ENCODE data around the gene CPNE5.
A peak's percentile ranks its signal among the peaks of the same experiment; 100 is the strongest.

CPNE5 gene

DNA sequence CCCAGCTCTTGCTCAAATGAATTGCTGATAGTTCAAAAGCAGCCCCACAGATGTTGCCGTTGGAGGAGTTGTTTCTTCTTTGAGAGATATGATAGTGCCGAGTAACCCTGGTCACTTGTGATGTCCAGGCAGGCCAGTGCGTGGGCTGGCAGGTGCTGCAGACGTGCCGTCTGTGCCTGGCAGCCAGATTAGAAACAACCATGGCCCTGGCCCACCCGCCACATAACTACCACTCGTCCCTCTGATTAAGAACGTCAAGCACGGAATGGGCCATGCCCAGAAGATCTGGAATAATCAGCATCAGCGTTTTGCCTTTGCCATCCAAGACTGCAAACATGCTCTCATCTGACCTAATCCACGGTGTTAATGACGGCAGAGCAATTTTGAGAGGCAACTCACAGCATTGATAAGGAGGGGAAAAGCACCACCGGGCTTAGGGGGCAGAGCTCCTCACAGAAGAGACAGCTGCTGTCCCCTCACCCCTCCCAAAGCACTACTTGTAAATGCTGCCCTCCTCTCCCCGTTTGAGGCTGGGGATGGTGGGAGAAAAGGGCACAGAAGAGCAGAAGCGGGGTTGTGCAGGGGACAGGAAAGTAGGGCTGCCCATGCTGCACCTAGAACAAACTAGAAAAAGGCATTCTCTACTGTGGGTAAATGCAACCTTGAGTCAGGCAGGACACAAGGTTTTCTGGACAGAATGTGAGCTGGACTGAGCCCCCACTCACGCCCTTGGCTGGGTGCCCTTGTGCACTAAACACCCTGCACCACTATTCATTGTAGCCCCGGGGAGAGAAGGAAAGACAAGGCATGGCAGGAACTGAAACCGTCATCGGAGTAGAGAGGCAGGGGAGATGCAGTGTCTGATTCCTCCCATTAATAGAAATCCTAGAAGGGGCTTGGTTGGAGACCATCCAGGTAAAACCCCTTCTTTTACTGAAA lies 5.3 kb upstream of the CPNE5 start:
- Histone ChIP-seq H3K27me3 (ENCODE audit: insufficient read depth, low read length) (peaks cover under 1% of the 10 kb centered on the region; the same call in 1 of the 2 replicates), H3K4me3 (ENCODE audit: low read depth, low read length) (no peak overlapping the region), H3K4me1 (ENCODE audit: control insufficient read depth, insufficient read depth, low read length, unreplicated experiment) (peaks cover 9% of the 10 kb centered on the region), H3K27ac (ENCODE audit: low read depth, low read length) (no peak overlapping the region), H2AFZ (ENCODE audit: low read length, unreplicated experiment) (no peak overlapping the region), H3K36me3 (ENCODE audit: insufficient read depth, low read length) (no peaks in the 10 kb centered on the region), H3K79me2 (ENCODE audit: control insufficient read depth, insufficient read depth, low read length, unreplicated experiment) (no peaks in the 10 kb centered on the region)

DNA sequence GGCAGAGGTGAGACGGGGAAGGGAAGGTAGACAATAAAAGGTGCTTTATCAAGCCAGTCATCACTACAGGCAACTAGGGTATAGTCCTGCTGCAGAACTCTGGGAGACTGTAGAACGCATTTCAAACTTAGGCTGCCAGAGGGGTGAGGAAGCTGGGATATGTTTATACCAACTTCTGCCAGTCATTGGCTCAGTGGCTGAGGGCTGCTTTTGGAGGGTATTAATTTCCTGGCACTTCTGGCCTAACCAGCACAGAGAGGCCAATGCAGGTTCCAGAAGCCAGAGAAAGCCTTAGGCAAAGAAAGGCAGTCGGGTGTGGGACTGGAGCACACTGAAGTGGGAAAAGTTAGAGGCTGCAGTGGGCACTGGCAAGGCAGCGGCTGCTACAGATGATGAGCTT lies 3.9 kb upstream of the CPNE5 start:
- H2AFZ ChIP-seq (ENCODE audit: low read length, unreplicated experiment), result no peak overlapping the region
- H3K4me3 ChIP-seq (ENCODE audit: low read depth, low read length), result no peak overlapping the region
- no peaks in the 10 kb centered on the region for H3K36me3 ChIP-seq (ENCODE audit: insufficient read depth, low read length)
- H3K4me1 ChIP-seq (ENCODE audit: control insufficient read depth, insufficient read depth, low read length, unreplicated experiment), result peaks cover 15% of the 10 kb centered on the region
- no peak overlapping the region for H3K27ac ChIP-seq (ENCODE audit: low read depth, low read length)
- no peaks in the 10 kb centered on the region for H3K79me2 ChIP-seq (ENCODE audit: control insufficient read depth, insufficient read depth, low read length, unreplicated experiment)
- H3K27me3 ChIP-seq (ENCODE audit: insufficient read depth, low read length), result peaks cover 14% of the 10 kb centered on the region

DNA sequence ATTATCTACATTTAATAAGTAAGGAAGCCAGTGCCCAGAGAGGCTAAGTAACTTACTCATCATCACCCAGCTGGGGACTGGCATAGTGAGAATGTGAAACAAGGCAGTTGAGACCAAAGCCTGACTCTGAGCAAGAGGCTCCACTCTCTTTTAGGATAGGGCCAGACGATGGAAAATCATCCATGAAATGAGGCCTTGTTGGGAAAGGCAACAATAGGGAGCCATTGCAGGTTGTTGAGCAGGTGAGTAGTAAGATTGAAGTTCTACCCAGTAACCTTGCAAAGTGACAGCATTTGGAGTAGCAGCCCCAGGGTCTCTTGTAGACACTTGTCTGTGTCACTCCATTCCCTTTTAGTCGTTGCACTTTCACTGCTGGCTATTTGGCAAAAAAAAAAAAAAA lies 2.5 kb upstream of the CPNE5 start:
- H3K36me3 ChIP-seq (ENCODE audit: insufficient read depth, low read length), result no peaks in the 10 kb centered on the region
- H3K4me1 ChIP-seq (ENCODE audit: control insufficient read depth, insufficient read depth, low read length, unreplicated experiment), result peaks cover 15% of the 10 kb centered on the region
- H2AFZ ChIP-seq (ENCODE audit: low read length, unreplicated experiment), result no peak overlapping the region
- H3K79me2 ChIP-seq (ENCODE audit: control insufficient read depth, insufficient read depth, low read length, unreplicated experiment), result no peaks in the 10 kb centered on the region
- H3K27ac ChIP-seq (ENCODE audit: low read depth, low read length), result no peak overlapping the region
- H3K4me3 ChIP-seq (ENCODE audit: low read depth, low read length), result no peak overlapping the region
- H3K27me3 ChIP-seq (ENCODE audit: insufficient read depth, low read length), result peaks cover 18% of the 10 kb centered on the region

DNA sequence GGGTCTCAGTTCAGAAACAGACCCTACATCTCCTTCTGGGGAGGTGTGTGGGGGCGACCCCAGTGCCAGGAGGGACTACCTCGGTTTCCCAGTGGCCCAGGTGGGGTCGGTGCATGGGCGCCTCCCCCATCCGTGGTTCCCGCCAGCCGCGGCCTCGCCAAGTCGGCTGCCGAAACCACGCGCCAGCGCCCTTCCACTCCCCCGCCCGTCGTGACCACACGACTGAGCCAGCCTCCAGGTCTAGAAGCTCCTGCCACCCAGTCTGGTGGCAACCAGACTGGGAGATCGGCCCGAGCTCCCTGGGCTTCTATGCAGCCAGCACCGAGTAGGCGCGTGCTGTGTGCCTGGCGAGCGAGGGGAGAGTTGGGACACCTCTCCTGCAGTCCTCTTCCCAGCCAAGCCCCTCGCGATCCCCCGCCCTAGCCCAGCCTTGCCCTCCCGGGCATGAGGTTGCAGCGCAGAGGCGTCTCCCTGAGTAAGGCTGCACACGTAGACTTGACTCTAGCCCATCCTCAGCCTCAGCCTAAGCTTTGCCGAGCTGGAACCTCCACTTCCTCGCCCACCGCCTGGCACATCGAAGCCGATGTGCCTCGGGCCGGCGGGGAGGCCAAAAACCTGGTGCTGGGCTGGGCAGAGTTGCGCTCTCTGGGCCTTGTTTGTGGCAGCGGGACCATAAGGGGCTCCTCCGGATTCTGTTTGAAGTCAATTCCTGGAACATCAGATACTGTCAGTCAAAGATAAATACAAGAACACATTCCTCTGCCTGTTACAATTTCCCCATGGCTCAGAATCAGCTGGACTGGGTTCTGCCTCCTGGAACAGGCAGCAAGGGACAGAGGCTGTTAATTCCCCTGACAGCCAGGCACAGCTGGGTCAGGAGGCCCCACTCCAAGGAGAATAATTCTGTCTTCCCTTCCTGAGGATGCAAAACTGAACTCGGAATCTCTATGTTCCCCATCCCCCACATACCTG lies 1.5 kb upstream of the CPNE5 start:
- H3K79me2 ChIP-seq (ENCODE audit: control insufficient read depth, insufficient read depth, low read length, unreplicated experiment), result no peaks in the 10 kb centered on the region
- H3K4me3 ChIP-seq (ENCODE audit: low read depth, low read length), result peak overlapping the region; percentile 74
- peaks cover 15% of the 10 kb centered on the region for H3K4me1 ChIP-seq (ENCODE audit: control insufficient read depth, insufficient read depth, low read length, unreplicated experiment)
- peaks cover 18% of the 10 kb centered on the region for H3K27me3 ChIP-seq (ENCODE audit: insufficient read depth, low read length)
- H2AFZ ChIP-seq (ENCODE audit: low read length, unreplicated experiment), result peak overlapping the region; percentile 45
- no peaks in the 10 kb centered on the region for H3K36me3 ChIP-seq (ENCODE audit: insufficient read depth, low read length)
- no peak overlapping the region for H3K27ac ChIP-seq (ENCODE audit: low read depth, low read length)

DNA sequence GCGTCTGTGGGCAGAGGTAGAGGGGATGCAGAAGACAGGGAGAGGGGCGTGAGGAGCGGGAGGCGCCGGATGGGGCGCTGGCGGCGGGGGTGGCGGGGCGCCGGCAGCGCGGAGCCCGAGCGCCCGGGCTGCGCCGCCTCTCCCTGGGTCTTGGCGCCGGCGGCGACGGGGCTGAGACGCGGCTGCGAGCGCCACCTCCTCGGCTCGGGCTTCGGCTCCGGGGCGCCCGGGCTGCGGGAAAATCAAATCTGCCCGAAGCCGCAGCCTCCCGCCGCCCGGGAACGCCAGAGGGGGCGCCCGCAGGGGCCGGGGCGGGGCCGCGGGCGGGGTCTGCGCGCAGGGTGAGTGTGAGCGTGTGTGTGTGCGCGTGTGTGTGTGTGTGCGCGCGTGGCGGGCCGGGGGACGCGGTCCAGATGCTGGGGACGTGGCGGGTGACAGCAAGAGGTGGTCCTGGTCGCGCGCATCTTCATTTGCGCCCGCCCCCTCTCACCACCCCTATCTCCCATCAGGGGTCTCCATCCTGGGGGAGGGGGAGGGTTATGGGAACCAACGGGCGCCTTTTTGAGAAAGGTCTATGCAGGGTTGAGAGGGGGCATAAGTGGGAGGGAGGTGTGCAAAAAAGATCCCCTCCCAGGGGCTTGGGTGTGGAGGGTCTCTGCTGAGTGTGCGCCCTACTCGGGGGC lies 646 bp upstream of the CPNE5 start:
- peak overlapping the region; percentile 74 for H3K4me3 ChIP-seq (ENCODE audit: low read depth, low read length)
- peaks cover 18% of the 10 kb centered on the region for H3K27me3 ChIP-seq (ENCODE audit: insufficient read depth, low read length)
- H2AFZ ChIP-seq (ENCODE audit: low read length, unreplicated experiment), result peak overlapping the region; percentile 45
- H3K36me3 ChIP-seq (ENCODE audit: insufficient read depth, low read length), result no peaks in the 10 kb centered on the region
- peaks cover 15% of the 10 kb centered on the region for H3K4me1 ChIP-seq (ENCODE audit: control insufficient read depth, insufficient read depth, low read length, unreplicated experiment)
- no peak overlapping the region for H3K27ac ChIP-seq (ENCODE audit: low read depth, low read length)
- no peaks in the 10 kb centered on the region for H3K79me2 ChIP-seq (ENCODE audit: control insufficient read depth, insufficient read depth, low read length, unreplicated experiment)

DNA sequence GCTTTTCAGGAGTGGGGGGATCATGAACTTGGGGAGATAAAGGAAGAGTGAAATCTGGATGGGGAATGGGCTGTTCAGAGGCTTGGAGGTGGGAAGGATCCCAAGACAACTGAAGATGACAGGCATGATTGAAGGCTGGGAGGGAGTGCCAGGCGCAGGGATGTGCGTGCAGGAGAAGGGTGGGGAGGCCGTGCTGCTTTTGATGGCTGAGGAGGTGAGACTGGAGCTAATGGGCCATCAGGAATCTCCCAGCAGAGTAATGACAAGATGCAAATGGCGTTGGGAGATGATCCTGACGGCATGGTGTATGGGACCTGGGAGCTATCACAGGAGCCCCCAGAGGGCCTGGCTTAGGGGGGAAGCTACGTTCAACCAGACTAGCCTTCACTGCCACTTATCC lies 1.6 kb downstream of the CPNE5 start:
- H3K27ac ChIP-seq (ENCODE audit: low read depth, low read length), result no peak overlapping the region
- H3K4me1 ChIP-seq (ENCODE audit: control insufficient read depth, insufficient read depth, low read length, unreplicated experiment), result peaks cover 15% of the 10 kb centered on the region
- no peak overlapping the region for H2AFZ ChIP-seq (ENCODE audit: low read length, unreplicated experiment)
- no peak overlapping the region for H3K4me3 ChIP-seq (ENCODE audit: low read depth, low read length)
- peaks cover 18% of the 10 kb centered on the region for H3K27me3 ChIP-seq (ENCODE audit: insufficient read depth, low read length)
- H3K36me3 ChIP-seq (ENCODE audit: insufficient read depth, low read length), result no peaks in the 10 kb centered on the region
- H3K79me2 ChIP-seq (ENCODE audit: control insufficient read depth, insufficient read depth, low read length, unreplicated experiment), result no peaks in the 10 kb centered on the region

DNA sequence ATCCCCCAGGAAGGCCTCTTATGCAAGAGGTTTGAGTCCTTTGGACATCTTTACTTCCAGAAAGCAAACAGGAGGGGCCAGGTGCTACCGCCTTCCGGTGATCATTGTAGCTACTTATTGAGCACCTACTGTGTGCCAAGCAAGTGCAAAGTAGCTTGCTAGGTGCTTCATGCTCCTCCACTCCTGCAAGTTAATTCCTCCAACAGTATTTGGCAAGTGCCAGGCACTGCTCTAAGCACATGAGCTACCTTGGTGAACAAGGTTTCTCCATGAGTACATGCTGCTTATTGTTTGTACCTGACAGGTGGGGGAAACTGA lies 2.3 kb downstream of the CPNE5 start:
- no peak overlapping the region for H3K27ac ChIP-seq (ENCODE audit: low read depth, low read length)

DNA sequence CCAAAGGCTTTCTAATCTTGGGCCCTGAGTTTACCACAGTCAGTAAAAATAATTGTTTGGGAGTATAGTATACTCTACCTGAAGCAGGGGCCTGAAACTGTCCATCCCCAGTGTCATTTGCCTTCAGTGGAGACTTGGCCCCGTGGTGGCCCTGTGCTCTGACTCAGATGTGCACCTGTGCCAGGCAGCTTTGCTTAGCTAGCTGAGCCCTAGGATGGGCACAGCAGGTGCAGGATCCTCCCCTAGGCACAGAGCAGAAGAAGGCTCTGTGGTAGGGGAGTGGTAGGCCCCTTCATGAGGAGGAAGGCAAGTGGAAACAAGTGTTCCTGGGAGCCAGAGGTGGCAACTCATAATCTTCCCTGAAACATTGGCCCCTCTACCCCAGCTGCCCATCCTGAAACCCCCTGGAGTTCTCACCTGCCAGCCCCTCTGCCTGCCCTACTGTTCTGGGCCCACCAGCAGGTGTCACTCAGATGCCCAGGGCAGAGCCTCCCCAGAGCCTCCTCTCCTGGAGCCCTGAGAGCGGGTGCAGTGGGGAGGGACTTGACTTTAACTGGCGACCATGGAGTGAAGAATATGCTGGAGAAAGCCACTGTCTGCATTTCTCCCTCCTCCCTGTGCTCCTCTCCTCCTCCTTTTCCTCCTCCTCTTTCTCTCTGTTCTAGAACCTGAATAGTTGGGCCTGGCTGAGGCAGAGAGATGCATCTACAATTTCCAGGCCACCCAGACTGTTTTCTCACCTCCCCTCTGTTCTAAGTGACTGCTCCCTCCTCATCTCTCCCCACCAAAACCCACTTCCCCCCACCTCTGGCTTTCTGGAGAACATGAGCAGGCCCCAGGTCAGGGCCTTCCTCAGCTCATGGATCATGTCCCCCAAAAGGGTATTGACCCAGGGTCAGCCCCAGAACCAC lies 2.9 kb downstream of the CPNE5 start:
- Histone ChIP-seq H3K4me1 (ENCODE audit: control insufficient read depth, insufficient read depth, low read length, unreplicated experiment) (peaks cover 15% of the 10 kb centered on the region), H3K36me3 (ENCODE audit: insufficient read depth, low read length) (no peaks in the 10 kb centered on the region), H2AFZ (ENCODE audit: low read length, unreplicated experiment) (no peak overlapping the region), H3K4me3 (ENCODE audit: low read depth, low read length) (no peak overlapping the region), H3K27ac (ENCODE audit: low read depth, low read length) (no peak overlapping the region), H3K27me3 (ENCODE audit: insufficient read depth, low read length) (peaks cover 18% of the 10 kb centered on the region), H3K79me2 (ENCODE audit: control insufficient read depth, insufficient read depth, low read length, unreplicated experiment) (no peaks in the 10 kb centered on the region)

More for the DNA sequence above, 2.3 kb downstream of the CPNE5 start:
- no peak overlapping the region for H3K4me3 ChIP-seq (ENCODE audit: low read depth, low read length)
- peaks cover 18% of the 10 kb centered on the region for H3K27me3 ChIP-seq (ENCODE audit: insufficient read depth, low read length)
- peaks cover 15% of the 10 kb centered on the region for H3K4me1 ChIP-seq (ENCODE audit: control insufficient read depth, insufficient read depth, low read length, unreplicated experiment)
- no peaks in the 10 kb centered on the region for H3K79me2 ChIP-seq (ENCODE audit: control insufficient read depth, insufficient read depth, low read length, unreplicated experiment)
- no peak overlapping the region for H2AFZ ChIP-seq (ENCODE audit: low read length, unreplicated experiment)
- no peaks in the 10 kb centered on the region for H3K36me3 ChIP-seq (ENCODE audit: insufficient read depth, low read length)

DNA sequence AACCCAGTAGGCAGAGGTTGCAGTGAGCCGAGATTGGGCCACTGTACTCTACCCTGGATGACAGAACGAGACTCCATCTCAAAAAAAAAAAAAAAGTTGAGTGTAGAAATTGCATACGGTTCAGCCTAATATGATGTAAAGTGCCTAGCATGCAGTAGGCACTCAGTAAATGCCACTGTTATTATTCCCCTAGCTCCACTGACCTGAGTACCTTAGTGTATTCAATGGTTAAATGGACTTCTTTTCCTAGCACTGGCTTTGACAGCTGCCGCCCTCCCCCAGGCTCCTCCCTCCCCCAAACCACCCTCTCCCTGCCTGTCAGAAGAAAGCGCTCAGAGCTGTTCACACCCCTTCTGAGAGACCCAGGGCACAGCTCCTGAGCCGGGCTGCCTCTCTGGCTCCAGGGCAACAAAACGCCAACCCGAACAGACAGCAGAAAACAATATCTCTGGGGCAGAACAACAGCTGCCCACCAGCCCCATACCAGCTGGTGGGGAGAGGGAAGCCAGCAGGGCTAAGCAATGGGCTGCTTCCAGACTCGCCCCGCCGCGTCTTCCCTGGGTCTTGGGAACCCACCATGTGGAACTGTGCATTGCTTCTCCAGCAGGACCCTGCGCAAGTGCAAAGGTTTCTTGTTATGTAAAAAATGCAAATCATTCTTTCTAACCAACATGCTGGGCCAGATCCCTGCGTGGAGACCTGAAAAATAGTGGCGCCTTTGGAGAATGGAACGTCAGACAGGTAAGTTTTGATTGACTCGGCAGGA lies 4.5 kb downstream of the CPNE5 start:
- no peaks in the 10 kb centered on the region for H3K79me2 ChIP-seq (ENCODE audit: control insufficient read depth, insufficient read depth, low read length, unreplicated experiment)
- H2AFZ ChIP-seq (ENCODE audit: low read length, unreplicated experiment), result no peak overlapping the region
- no peak overlapping the region for H3K27ac ChIP-seq (ENCODE audit: low read depth, low read length)
- H3K27me3 ChIP-seq (ENCODE audit: insufficient read depth, low read length), result peaks cover 18% of the 10 kb centered on the region
- no peak overlapping the region for H3K4me3 ChIP-seq (ENCODE audit: low read depth, low read length)
- H3K36me3 ChIP-seq (ENCODE audit: insufficient read depth, low read length), result no peaks in the 10 kb centered on the region
- peaks cover 6% of the 10 kb centered on the region for H3K4me1 ChIP-seq (ENCODE audit: control insufficient read depth, insufficient read depth, low read length, unreplicated experiment)

Measured in ACC112 (cell line).